Measurements from ENCODE around the gene FHIT. TPM values are rescaled to one million over a fixed set of nuclear protein-coding genes. Genes with fewer than 3 reads are reported as not detected.

FHIT gene
- total RNA-seq, 1 donor from 2014 or later = 16.1 TPM

- Mint-ChIP-seq H3K27ac (no peak overlapping the region), H3K27me3 (peaks cover 3% of the 10 kb centered on the region), H3K9me3 (ENCODE audit: low read depth) (peaks cover 3% of the 10 kb centered on the region)
These were observed 884.8 kb downstream of the FHIT start for GRCh38 chr3:60366486-60366885.

GRCh38 chr3:60365360-60365759 lies 885.9 kb downstream of the FHIT start:
- peaks cover 3% of the 10 kb centered on the region for H3K9me3 Mint-ChIP-seq (ENCODE audit: low read depth)
- peaks cover 3% of the 10 kb centered on the region for H3K27me3 Mint-ChIP-seq
- no peak for DNase-seq (ENCODE audit: low spot score, unreplicated experiment)
- H3K36me3 Mint-ChIP-seq (ENCODE audit: insufficient read depth) = no peaks in the 10 kb centered on the region
- no peak for TF ChIP-seq CTCF (IDR thresholded peaks at IDR 0.05; ENCODE audit: unreplicated experiment)
- no peak overlapping the region for H3K4me3 Mint-ChIP-seq (ENCODE audit: low read depth)
- H3K4me1 Mint-ChIP-seq (ENCODE audit: low read depth) = no peaks in the 10 kb centered on the region
- H3K27ac Mint-ChIP-seq = no peak overlapping the region

More at GRCh38 chr3:60366486-60366885, 884.8 kb downstream of the FHIT start:
- no peaks in the 10 kb centered on the region for H3K4me1 Mint-ChIP-seq (ENCODE audit: low read depth)
- H3K4me3 Mint-ChIP-seq (ENCODE audit: low read depth) = no peak overlapping the region
- no peaks in the 10 kb centered on the region for H3K36me3 Mint-ChIP-seq (ENCODE audit: insufficient read depth)
- TF ChIP-seq CTCF (IDR thresholded peaks at IDR 0.05; ENCODE audit: unreplicated experiment) = no peak
- DNase-seq (ENCODE audit: low spot score, unreplicated experiment) = no peak

GRCh38 chr3:60364475-60364874 lies 886.8 kb downstream of the FHIT start:
- H3K4me1 Mint-ChIP-seq (ENCODE audit: low read depth) = no peaks in the 10 kb centered on the region
- no peak overlapping the region for H3K4me3 Mint-ChIP-seq (ENCODE audit: low read depth)
- TF ChIP-seq CTCF (IDR thresholded peaks at IDR 0.05; ENCODE audit: unreplicated experiment) = no peak

GRCh38 chr3:60363817-60364216 lies 887.4 kb downstream of the FHIT start:
- H3K4me3 Mint-ChIP-seq (ENCODE audit: low read depth) = no peak overlapping the region
- no peak for TF ChIP-seq CTCF (IDR thresholded peaks at IDR 0.05; ENCODE audit: unreplicated experiment)
- no peaks in the 10 kb centered on the region for H3K36me3 Mint-ChIP-seq (ENCODE audit: insufficient read depth)
- no peaks in the 10 kb centered on the region for H3K4me1 Mint-ChIP-seq (ENCODE audit: low read depth)
- DNase-seq (ENCODE audit: low spot score, unreplicated experiment) = no peak
- no peaks in the 10 kb centered on the region for H3K9me3 Mint-ChIP-seq (ENCODE audit: low read depth)
- peaks cover 3% of the 10 kb centered on the region for H3K27me3 Mint-ChIP-seq
- no peak overlapping the region for H3K27ac Mint-ChIP-seq

More at GRCh38 chr3:60364475-60364874, 886.8 kb downstream of the FHIT start:
- H3K9me3 Mint-ChIP-seq (ENCODE audit: low read depth) = peaks cover 3% of the 10 kb centered on the region
- H3K36me3 Mint-ChIP-seq (ENCODE audit: insufficient read depth) = no peaks in the 10 kb centered on the region
- H3K27ac Mint-ChIP-seq = no peak overlapping the region
- peaks cover 3% of the 10 kb centered on the region for H3K27me3 Mint-ChIP-seq
- DNase-seq (ENCODE audit: low spot score, unreplicated experiment) = no peak

GRCh38 chr3:60355825-60356224 lies 895.4 kb downstream of the FHIT start:
- Mint-ChIP-seq H3K27ac (no peak overlapping the region), H3K9me3 (ENCODE audit: low read depth) (peaks cover 11% of the 10 kb centered on the region), H3K4me3 (ENCODE audit: low read depth) (no peak overlapping the region), H3K27me3 (no peaks in the 10 kb centered on the region), H3K4me1 (ENCODE audit: low read depth) (peaks cover 8% of the 10 kb centered on the region), H3K36me3 (ENCODE audit: insufficient read depth) (no peaks in the 10 kb centered on the region)
- DNase-seq (ENCODE audit: low spot score, unreplicated experiment) = no peak
- TF ChIP-seq CTCF (IDR thresholded peaks at IDR 0.05; ENCODE audit: unreplicated experiment) = no peak
